ENCODE measurements around the gene VAV3. TPM values are rescaled to one million over a fixed set of nuclear protein-coding genes. Genes with fewer than 3 reads are reported as not detected.

Gene VAV3
- total RNA-seq, 2 donors from 2014 or later, result 18.4 to 21.4 TPM

- WGBS, 2 donors, result 50 to 53% methylated on average over 2 of the region's 2 CpGs
- Histone ChIP-seq H3K27ac (peak overlapping the region in 2 of 4 donors; percentile 37 to 65), H3K4me1 (no peaks in the 10 kb centered on the region), H3K36me3 (replicated peaks in 1 of 2; ENCODE audit: insufficient read depth in 1 of 2, low read depth in 2 of 2) (no peaks in the 10 kb centered on the region), H3K4me3 (no peak overlapping the region), H3K9me3 (no peaks in the 10 kb centered on the region), H3K27me3 (no peaks in the 10 kb centered on the region)
- intact Hi-C loops (cut with DNase I), result no loop called here
- no peak for TF ChIP-seq CTCF (IDR thresholded peaks at IDR 0.05)
- TF ChIP-seq POLR2A (IDR thresholded peaks at IDR 0.05), result no peak
- DNase-seq, result no peak
- ATAC-seq, result no peak
These were observed 274.5 kb downstream of the VAV3 start for GRCh38 chr1:107690491-107690890.

- TF ChIP-seq POLR2A (IDR thresholded peaks at IDR 0.05) (no peak), CTCF (IDR thresholded peaks at IDR 0.05) (no peak)
- Histone ChIP-seq H3K4me1 (no peaks in the 10 kb centered on the region), H3K27me3 (no peaks in the 10 kb centered on the region), H3K4me3 (no peak overlapping the region), H3K9me3 (no peaks in the 10 kb centered on the region), H3K27ac (peak overlapping the region in 3 of 4 donors; percentile 37 to 65 (median 42)), H3K36me3 (replicated peaks in 1 of 2; ENCODE audit: insufficient read depth in 1 of 2, low read depth in 2 of 2) (no peaks in the 10 kb centered on the region)
- 72 to 79% methylated on average over 4 of the region's 4 CpGs for WGBS, 2 donors
- intact Hi-C loops (cut with DNase I), result no loop called here
- ATAC-seq (no peak), DNase-seq (no peak)
These were observed 275.2 kb downstream of the VAV3 start for GRCh38 chr1:107689733-107690132.

- Histone ChIP-seq H3K27ac (peak overlapping the region in 3 of 4 donors; percentile 42 to 65 (median 57)), H3K9me3 (no peaks in the 10 kb centered on the region), H3K27me3 (no peaks in the 10 kb centered on the region), H3K4me1 (no peaks in the 10 kb centered on the region), H3K36me3 (replicated peaks in 1 of 2; ENCODE audit: insufficient read depth in 1 of 2, low read depth in 2 of 2) (no peaks in the 10 kb centered on the region), H3K4me3 (no peak overlapping the region)
- DNase-seq, result no peak
- 19 to 20% methylated on average over 1 of the region's 1 CpG for WGBS, 2 donors
- intact Hi-C loops (cut with DNase I), result no loop called here
- TF ChIP-seq POLR2A (IDR thresholded peaks at IDR 0.05), result no peak
- TF ChIP-seq CTCF (IDR thresholded peaks at IDR 0.05), result no peak
- no peak for ATAC-seq
These were observed 275.8 kb downstream of the VAV3 start for GRCh38 chr1:107689159-107689558.

- WGBS, 2 donors, result 45 to 55% methylated on average over 9 of the region's 9 CpGs
- peak in 2 of 3 donors; percentile 86 for TF ChIP-seq POLR2A (IDR thresholded peaks at IDR 0.05)
- no peak for TF ChIP-seq CTCF (IDR thresholded peaks at IDR 0.05)
- ATAC-seq (peak; percentile 86), DNase-seq (peak in 1 of 4 donors; percentile 21)
- peak overlapping the region in 3 of 4 donors; percentile 57 to 65 (median 65) for H3K27ac ChIP-seq
- no peaks in the 10 kb centered on the region for H3K9me3 ChIP-seq
- H3K4me1 ChIP-seq, result no peaks in the 10 kb centered on the region
- intact Hi-C loops (cut with DNase I), result no loop called here
- no peaks in the 10 kb centered on the region for H3K36me3 ChIP-seq (replicated peaks in 1 of 2; ENCODE audit: insufficient read depth in 1 of 2, low read depth in 2 of 2)
- no peaks in the 10 kb centered on the region for H3K27me3 ChIP-seq
- H3K4me3 ChIP-seq, result no peak overlapping the region
These were observed 276.9 kb downstream of the VAV3 start for GRCh38 chr1:107687849-107688753.

Measured in body of pancreas (tissue), 4 donors.